Memory B cell (primary cell): ENCODE results near the gene SPHK2.
"Not testable (repeated sequence)": the region's sequence is repeated elsewhere in the genome, so short reads cannot be mapped to it uniquely, and the experiment has no call there.

Experiments used
- ATAC-seq: fragments of 150-1000 bp; cut with Tn5 transposase; 2 replicates; pipeline ENCODE4 v1.10.0; 2021; ENCODE audit warnings: low read depth, mild to moderate bottlenecking, moderate library complexity
- DNase-seq, 2 donors: peaks; one replicate each; pipeline ENCODE4 v3.0.0; 2022; ENCODE audit warnings: low spot score in 2 of 2
- H3K27ac Mint-ChIP-seq: one replicate; pipeline ENCODE4 v1.8.0; 2022; ENCODE audit warnings: mild to moderate bottlenecking, moderate library complexity, mixed read lengths
- H3K27me3 Mint-ChIP-seq: one replicate; pipeline ENCODE4 v1.8.0; 2022; ENCODE audit warnings: mixed read lengths
- H3K36me3 Mint-ChIP-seq: one replicate; pipeline ENCODE4 v1.8.0; 2022; ENCODE audit warnings: mild to moderate bottlenecking, mixed read lengths
- H3K4me1 Mint-ChIP-seq: one replicate; pipeline ENCODE4 v1.8.0; 2022; ENCODE audit warnings: mixed read lengths
- H3K4me3 Mint-ChIP-seq: one replicate; pipeline ENCODE4 v1.8.0; 2022; ENCODE audit warnings: mild to moderate bottlenecking, moderate library complexity, mixed read lengths
- H3K9me3 Mint-ChIP-seq: one replicate; pipeline ENCODE4 v1.8.0; 2022; ENCODE audit warnings: mixed read lengths

SPHK2 gene

DNA sequence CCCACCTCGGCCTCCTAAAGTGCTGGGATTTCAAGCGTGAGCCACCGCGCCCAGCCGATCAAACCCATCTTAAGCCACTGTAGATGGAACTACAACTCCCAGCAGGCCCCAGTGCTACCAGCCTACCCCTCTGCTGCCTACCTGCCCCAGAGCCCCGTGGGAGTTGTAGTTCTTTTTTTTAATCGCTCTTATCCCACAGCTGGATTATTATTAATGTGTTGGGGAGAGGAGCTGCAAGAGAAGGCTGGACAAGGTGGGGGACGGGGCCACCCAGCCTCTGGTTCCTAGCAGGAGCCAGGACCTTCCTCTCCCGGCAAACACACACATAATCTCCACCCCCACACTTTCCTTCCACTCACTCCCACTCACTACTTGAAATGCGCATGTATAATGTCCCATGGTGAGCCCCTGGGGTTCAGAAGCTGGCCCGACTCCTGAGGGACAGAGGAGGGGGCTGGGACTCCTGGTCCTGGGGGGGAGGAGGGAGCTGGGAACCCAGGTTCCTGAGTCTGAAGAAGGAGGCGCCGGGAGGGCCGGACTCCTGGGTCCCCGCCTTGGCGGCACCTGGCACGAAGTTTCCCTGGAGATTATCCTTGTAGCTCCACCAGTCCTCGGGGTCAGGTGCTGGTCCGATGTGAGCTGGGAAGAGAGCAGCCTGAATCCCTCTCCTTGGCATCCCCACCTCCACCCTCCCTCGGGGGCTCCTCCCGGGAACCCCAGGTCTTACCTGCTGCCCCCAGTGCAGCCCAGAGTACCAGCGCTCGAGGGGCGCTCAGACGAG, 25.7 kb downstream of the SPHK2 start:
- ATAC-seq (peak; percentile 62), DNase-seq (peak; percentile 73 to 75)
- Mint-ChIP-seq H3K9me3 (no peaks in the 10 kb centered on the region), H3K27ac (peak overlapping the region; percentile 93), H3K4me1 (peaks cover 36% of the 10 kb centered on the region), H3K27me3 (no peaks in the 10 kb centered on the region), H3K36me3 (peaks cover 4% of the 10 kb centered on the region), H3K4me3 (peak overlapping the region; percentile 97)

DNA sequence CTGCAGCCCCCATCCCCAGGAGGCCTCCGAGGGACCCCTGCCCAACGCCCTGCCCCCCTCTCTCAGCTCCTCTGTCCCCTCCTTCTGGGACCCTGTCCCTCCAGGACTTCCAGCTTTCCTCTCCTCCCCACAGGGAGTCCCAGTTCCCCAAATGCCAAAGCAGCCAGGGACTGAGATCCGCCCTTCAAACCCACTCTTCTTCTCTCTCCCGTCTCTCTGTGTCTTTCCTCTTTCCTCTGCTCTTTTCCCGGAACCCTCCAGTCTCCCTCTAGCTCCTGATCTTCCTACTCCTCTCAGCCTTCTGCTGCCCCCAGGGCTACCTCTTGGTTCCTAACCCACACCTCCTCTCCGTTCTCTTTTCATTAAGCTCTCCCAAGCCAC, 26.3 kb downstream of the SPHK2 start:
- H3K4me1 Mint-ChIP-seq, result peaks cover 35% of the 10 kb centered on the region
- no peak for ATAC-seq

DNA sequence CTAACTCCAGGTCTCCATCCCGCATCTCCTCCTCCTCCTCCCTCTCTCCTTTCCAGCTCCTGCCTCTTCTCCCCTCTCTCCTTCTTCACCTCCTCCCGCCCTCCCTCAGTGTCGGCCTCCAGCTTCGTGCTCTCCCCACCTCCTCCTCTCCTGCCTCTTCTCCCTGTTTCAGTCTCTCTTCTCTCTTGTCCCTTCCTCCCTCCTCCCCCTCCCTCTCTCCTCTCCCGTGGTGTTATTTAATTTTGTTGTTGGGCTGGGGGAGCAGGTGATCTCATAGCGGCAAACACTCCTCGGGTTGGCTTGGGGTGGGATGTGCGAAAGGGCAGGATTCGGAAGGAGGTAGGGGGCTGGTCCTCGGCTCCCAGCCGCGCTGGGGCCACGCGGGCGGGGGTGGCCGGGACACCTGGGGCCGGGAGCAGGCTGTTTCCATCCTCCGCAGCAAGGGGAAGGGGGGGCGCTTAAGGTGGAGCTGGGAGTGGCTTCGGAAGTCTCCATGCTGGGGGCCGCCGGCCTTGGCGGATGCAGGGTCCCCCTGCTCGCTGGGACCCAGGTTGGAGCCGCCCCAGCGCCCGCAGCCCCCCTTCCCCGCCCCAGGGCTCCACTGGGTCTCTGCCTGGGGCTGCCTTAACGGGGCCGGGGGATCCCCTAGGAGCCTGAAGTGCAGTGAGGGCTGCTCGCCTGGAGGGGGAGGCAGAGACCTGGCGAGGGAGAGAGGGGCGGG, 26.9 kb downstream of the SPHK2 start, which contains the start of gene CA11:
Gene CA11 (minus strand): TSS at position 187 of the 721 bp plus-strand sequence. CDS start 555 bp downstream, outside the sequence.
- H3K27me3 Mint-ChIP-seq, result no peaks in the 10 kb centered on the region

More for the DNA sequence above, 26.3 kb downstream of the SPHK2 start:
- H3K27me3 Mint-ChIP-seq, result no peaks in the 10 kb centered on the region
- peak overlapping the region; percentile 93 for H3K27ac Mint-ChIP-seq
- peak overlapping the region; percentile 97 for H3K4me3 Mint-ChIP-seq
- peaks cover 3% of the 10 kb centered on the region for H3K36me3 Mint-ChIP-seq
- H3K9me3 Mint-ChIP-seq, result no peaks in the 10 kb centered on the region
- no peak for DNase-seq

DNA sequence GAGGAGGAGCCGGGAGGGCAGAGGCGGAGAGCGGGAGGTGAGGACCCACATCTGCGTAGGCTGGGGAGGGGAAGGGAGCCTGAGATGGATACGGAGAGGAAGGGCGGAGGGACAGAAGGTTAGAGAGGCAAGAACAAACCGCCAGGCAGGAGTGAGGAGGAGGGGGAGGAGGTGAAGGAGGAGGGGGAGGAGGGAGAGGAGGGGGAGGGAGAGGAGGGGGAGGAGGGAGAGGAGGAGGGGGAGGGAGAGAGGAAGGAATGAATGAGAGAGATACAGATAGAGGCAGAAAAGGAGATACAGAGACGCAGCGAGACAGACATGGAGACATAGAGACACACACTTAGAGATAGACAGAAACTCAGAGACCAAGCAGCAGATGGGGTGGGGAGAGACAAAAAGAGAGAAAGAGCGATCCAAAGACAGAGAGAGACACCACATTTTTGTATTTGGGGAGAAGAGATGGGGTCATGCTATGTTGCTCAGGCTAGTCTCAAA, 27.5 kb downstream of the SPHK2 start:
- H3K4me1 Mint-ChIP-seq, result peaks cover 38% of the 10 kb centered on the region
- no peak for DNase-seq
- no peaks in the 10 kb centered on the region for H3K27me3 Mint-ChIP-seq
- no peak for ATAC-seq
- H3K4me3 Mint-ChIP-seq, result peak overlapping the region; percentile 97
- peak overlapping the region; percentile 93 for H3K27ac Mint-ChIP-seq
- peaks cover 2% of the 10 kb centered on the region for H3K36me3 Mint-ChIP-seq
- no peaks in the 10 kb centered on the region for H3K9me3 Mint-ChIP-seq

More for the DNA sequence above, 26.9 kb downstream of the SPHK2 start, which contains the start of gene CA11:
- H3K36me3 Mint-ChIP-seq, result peaks cover 3% of the 10 kb centered on the region
- peak within 1 kb of the TSS; percentile 97 for H3K4me3 Mint-ChIP-seq
- peak within 1 kb of the TSS; percentile 93 for H3K27ac Mint-ChIP-seq
- DNase-seq (peak; percentile 93 to 98), ATAC-seq (peak; percentile 77)
- peaks cover 37% of the 10 kb centered on the region for H3K4me1 Mint-ChIP-seq
- H3K9me3 Mint-ChIP-seq, result no peaks in the 10 kb centered on the region

- ATAC-seq (no peak), DNase-seq (no peak)
- Mint-ChIP-seq H3K4me3 (peak overlapping the region; percentile 44), H3K9me3 (no peaks in the 10 kb centered on the region), H3K4me1 (peaks cover 40% of the 10 kb centered on the region), H3K27ac (peak overlapping the region; percentile 76), H3K27me3 (no peaks in the 10 kb centered on the region), H3K36me3 (no peaks in the 10 kb centered on the region)
Observed at GRCh38 chr19:48648134-48648533, 28.8 kb downstream of the SPHK2 start.

DNA sequence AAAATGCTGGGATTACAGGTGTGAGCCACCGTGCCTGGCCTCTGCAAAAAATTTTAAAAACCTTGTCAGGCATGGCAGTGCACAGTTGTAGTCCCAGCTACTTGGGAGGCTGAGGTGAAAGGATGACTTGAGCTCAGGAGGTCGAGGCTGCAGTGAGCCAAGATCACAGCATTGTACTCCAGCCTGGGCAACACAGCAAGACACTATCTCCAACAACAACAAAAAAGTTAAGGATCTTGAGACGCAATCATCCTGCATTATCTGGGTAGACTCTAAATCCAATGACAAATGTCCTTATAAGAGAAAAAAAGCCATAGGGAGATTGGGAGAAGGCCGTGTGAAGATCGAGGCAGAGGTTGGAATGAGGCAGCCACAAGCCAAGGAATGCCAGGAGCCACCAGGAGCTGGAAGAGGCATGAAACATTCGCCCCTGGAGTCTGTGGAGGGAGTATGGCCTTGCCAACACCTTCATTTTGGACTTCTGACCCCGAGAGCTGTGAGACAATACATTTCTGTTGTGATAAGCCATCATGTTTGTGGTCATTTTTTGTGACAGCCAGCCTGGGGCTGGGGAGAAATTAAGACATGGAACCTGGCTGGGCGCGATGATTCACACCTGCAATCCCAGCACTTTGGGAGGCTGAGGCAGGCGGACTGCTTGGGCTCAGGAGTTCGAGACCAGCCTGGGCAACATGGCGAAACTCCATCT, 31.8 kb downstream of the SPHK2 start:
- H3K36me3 Mint-ChIP-seq, result no peaks in the 10 kb centered on the region
- H3K27ac Mint-ChIP-seq, result peak overlapping the region; percentile 26
- H3K4me1 Mint-ChIP-seq, result peaks cover 29% of the 10 kb centered on the region
- no peaks in the 10 kb centered on the region for H3K27me3 Mint-ChIP-seq
- no peak for DNase-seq
- ATAC-seq, result no peak
- H3K9me3 Mint-ChIP-seq, result no peaks in the 10 kb centered on the region
- no peak overlapping the region for H3K4me3 Mint-ChIP-seq

DNA sequence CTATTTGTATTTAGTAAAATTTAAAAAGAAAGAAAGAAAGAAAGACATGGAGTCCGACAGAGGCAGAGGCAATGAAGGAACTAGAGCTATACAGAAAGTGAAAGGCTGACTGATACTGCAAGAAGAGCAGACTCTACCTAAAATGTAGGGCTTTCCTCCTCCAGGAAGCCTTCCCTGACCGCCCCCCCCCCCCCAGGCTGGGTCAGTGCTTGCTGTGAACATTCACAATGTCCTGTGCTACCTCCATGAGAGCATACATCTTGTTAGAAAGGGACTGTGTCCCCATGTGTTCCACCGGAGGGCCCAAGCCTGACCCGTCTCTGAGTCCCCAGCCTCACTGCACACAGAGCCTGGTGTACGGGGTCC, 32.4 kb downstream of the SPHK2 start:
- no peak overlapping the region for H3K4me3 Mint-ChIP-seq
- no peak overlapping the region for H3K27ac Mint-ChIP-seq
- H3K9me3 Mint-ChIP-seq, result no peaks in the 10 kb centered on the region
- no peaks in the 10 kb centered on the region for H3K27me3 Mint-ChIP-seq
- peaks cover 25% of the 10 kb centered on the region for H3K4me1 Mint-ChIP-seq
- no peak for DNase-seq
- H3K36me3 Mint-ChIP-seq, result no peaks in the 10 kb centered on the region
- ATAC-seq, result no peak

DNA sequence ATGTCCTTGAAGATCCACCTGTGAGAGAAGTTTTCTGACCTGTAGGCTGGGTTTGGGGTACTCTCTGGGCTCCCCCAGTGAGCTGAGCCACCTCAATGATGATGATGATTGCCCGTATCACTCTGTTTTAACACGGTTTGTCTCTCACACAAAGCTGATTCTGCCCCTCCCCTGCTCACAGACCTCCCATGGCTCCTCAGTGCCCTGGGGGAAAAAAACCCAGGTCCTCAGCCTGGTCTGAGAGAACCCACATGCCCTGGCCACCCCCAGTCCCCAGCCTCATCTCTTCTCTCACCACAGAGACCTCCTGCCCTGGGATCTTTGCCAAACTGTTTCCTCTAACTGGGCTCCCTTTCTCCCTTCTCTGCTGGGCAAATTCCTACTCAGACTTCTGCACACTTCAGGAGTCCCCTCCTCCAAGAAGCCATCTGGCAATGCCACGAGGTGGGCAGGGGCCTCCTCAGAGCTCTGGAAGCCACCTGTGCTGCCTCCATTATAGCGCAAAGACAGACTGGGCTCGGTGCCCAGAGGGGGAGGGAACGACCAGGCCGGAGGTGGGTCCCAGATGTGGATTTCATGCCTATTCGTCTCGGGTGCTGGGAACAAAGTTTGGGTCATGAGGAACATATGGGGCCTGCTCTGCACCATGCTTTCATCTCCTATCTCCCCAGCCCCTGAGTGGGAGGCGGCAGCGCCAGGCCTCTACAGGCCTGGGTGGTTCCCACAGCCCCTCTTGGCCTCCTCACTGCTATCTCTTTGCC, 35.2 kb downstream of the SPHK2 start:
- DNase-seq, result no peak
- Mint-ChIP-seq H3K27ac (no peak overlapping the region), H3K27me3 (no peaks in the 10 kb centered on the region), H3K4me3 (no peak overlapping the region), H3K36me3 (no peaks in the 10 kb centered on the region), H3K4me1 (peaks cover 14% of the 10 kb centered on the region), H3K9me3 (no peaks in the 10 kb centered on the region)
- ATAC-seq, result no peak

- no peaks in the 10 kb centered on the region for H3K36me3 Mint-ChIP-seq
Observed at GRCh38 chr19:48656840-48657474, 37.7 kb downstream of the SPHK2 start.

GRCh38 chr19:48657828-48658227, 38.5 kb downstream of the SPHK2 start:
- DNase-seq, H3K36me3 Mint-ChIP-seq, H3K27me3 Mint-ChIP-seq, H3K4me1 Mint-ChIP-seq, ATAC-seq, H3K9me3 Mint-ChIP-seq, H3K27ac Mint-ChIP-seq, H3K4me3 Mint-ChIP-seq: not testable (repeated sequence)

More at GRCh38 chr19:48656840-48657474, 37.7 kb downstream of the SPHK2 start:
- H3K9me3 Mint-ChIP-seq, result no peaks in the 10 kb centered on the region
- no peak overlapping the region for H3K4me3 Mint-ChIP-seq
- DNase-seq (no peak), ATAC-seq (no peak)
- H3K27ac Mint-ChIP-seq, result no peak overlapping the region
- H3K27me3 Mint-ChIP-seq, result no peaks in the 10 kb centered on the region
- H3K4me1 Mint-ChIP-seq, result peaks cover 12% of the 10 kb centered on the region

GRCh38 chr19:48658483-48658882, 39.2 kb downstream of the SPHK2 start:
- peaks cover 7% of the 10 kb centered on the region for H3K4me1 Mint-ChIP-seq
- H3K9me3 Mint-ChIP-seq, result no peaks in the 10 kb centered on the region
- no peak for DNase-seq
- H3K27ac Mint-ChIP-seq, result no peak overlapping the region
- no peaks in the 10 kb centered on the region for H3K27me3 Mint-ChIP-seq
- no peak overlapping the region for H3K4me3 Mint-ChIP-seq
- ATAC-seq, result no peak
- no peaks in the 10 kb centered on the region for H3K36me3 Mint-ChIP-seq

- Mint-ChIP-seq H3K4me3 (no peak overlapping the region), H3K27ac (no peak overlapping the region), H3K9me3 (no peaks in the 10 kb centered on the region), H3K4me1 (peaks cover 7% of the 10 kb centered on the region), H3K36me3 (no peaks in the 10 kb centered on the region), H3K27me3 (no peaks in the 10 kb centered on the region)
- DNase-seq (no peak), ATAC-seq (no peak)
Observed at GRCh38 chr19:48659768-48660167, 40.5 kb downstream of the SPHK2 start.
